HL-60 (cell line): ENCODE measurements around the gene C16orf82.

Experiments
- DNase-seq, 2 experiments: peaks; one replicate each; pipeline ENCODE4 v3.0.0-alpha.2; 2010 to 2020; ENCODE audit warnings: low read depth in 1 of 2, low spot score in 1 of 2
- H3K27ac ChIP-seq: fragments of 250-450 bp; sonication (Bioruptor Pico); replicated peaks from 2 replicates; pipeline ENCODE4 v1.5.1; 2020; ENCODE audit warnings: mild to moderate bottlenecking, moderate library complexity
- H3K27me3 ChIP-seq: fragments of 250-450 bp; sonication (Bioruptor Pico); 2 replicates; pipeline ENCODE4 v1.5.1; 2021; ENCODE audit warnings: mild to moderate bottlenecking, moderate library complexity; ENCODE audit not compliant: insufficient read depth, poor library complexity, severe bottlenecking
- H3K4me3 ChIP-seq: replicated peaks from 2 replicates; pipeline ENCODE4 v1.5.1; 2011; ENCODE audit warnings: mild to moderate bottlenecking, control low read depth, low read length; ENCODE audit not compliant: insufficient read depth
- GABPA ChIP-seq: IDR thresholded peaks from 2 replicates; pipeline ENCODE4 v1.6.1; 2012; ENCODE audit warnings: low read depth
- POLR2AphosphoS5 ChIP-seq: IDR thresholded peaks from 2 replicates; pipeline ENCODE4 v1.6.1; 2012; ENCODE audit warnings: low read depth
- SPI1 ChIP-seq: IDR thresholded peaks from 2 replicates; pipeline ENCODE4 v1.6.1; 2012; ENCODE audit warnings: low read depth, mild to moderate bottlenecking, borderline replicate concordance
- TF ChIP-seq, protein P1 (sequence below): IDR thresholded peaks from 2 replicates; pipeline ENCODE4 v1.6.1; 2012; ENCODE audit warnings: low read depth; ENCODE audit not compliant: insufficient replicate concordance
- TF ChIP-seq, protein P2 (sequence below): IDR thresholded peaks from one replicate; pipeline ENCODE4 v1.5.1; 2011; ENCODE audit warnings: low read length, control low read depth, inconsistent platforms; ENCODE audit not compliant: insufficient read depth

The C16orf82 gene

DNA sequence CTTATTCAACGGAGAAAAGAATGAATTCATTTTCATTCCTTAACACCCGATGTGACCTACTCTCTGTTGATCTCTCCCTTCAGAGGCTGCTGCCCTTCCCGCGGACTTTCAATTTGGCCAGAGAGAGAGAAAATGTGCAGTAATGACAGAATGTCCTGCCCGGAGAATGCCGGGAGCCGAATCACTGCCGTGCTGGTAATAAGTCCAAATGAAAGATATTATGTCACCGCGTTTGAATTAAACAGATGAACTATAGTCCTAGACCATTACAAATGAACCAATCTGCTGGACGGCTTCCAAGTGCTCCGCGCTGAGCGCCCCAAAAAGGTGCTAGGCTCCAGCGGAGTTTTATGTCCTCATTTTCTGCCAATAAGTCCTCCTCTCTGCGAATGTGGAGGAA, 14.7 kb upstream of the C16orf82 start:
- H3K27ac ChIP-seq, result no peak overlapping the region
- TF ChIP-seq SPI1 (no peak), GABPA (no peak)
- TF ChIP-seq, protein P1, sequence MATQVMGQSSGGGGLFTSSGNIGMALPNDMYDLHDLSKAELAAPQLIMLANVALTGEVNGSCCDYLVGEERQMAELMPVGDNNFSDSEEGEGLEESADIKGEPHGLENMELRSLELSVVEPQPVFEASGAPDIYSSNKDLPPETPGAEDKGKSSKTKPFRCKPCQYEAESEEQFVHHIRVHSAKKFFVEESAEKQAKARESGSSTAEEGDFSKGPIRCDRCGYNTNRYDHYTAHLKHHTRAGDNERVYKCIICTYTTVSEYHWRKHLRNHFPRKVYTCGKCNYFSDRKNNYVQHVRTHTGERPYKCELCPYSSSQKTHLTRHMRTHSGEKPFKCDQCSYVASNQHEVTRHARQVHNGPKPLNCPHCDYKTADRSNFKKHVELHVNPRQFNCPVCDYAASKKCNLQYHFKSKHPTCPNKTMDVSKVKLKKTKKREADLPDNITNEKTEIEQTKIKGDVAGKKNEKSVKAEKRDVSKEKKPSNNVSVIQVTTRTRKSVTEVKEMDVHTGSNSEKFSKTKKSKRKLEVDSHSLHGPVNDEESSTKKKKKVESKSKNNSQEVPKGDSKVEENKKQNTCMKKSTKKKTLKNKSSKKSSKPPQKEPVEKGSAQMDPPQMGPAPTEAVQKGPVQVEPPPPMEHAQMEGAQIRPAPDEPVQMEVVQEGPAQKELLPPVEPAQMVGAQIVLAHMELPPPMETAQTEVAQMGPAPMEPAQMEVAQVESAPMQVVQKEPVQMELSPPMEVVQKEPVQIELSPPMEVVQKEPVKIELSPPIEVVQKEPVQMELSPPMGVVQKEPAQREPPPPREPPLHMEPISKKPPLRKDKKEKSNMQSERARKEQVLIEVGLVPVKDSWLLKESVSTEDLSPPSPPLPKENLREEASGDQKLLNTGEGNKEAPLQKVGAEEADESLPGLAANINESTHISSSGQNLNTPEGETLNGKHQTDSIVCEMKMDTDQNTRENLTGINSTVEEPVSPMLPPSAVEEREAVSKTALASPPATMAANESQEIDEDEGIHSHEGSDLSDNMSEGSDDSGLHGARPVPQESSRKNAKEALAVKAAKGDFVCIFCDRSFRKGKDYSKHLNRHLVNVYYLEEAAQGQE, result no peak
- TF ChIP-seq, protein P2, sequence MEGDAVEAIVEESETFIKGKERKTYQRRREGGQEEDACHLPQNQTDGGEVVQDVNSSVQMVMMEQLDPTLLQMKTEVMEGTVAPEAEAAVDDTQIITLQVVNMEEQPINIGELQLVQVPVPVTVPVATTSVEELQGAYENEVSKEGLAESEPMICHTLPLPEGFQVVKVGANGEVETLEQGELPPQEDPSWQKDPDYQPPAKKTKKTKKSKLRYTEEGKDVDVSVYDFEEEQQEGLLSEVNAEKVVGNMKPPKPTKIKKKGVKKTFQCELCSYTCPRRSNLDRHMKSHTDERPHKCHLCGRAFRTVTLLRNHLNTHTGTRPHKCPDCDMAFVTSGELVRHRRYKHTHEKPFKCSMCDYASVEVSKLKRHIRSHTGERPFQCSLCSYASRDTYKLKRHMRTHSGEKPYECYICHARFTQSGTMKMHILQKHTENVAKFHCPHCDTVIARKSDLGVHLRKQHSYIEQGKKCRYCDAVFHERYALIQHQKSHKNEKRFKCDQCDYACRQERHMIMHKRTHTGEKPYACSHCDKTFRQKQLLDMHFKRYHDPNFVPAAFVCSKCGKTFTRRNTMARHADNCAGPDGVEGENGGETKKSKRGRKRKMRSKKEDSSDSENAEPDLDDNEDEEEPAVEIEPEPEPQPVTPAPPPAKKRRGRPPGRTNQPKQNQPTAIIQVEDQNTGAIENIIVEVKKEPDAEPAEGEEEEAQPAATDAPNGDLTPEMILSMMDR, result no peak
- H3K27me3 ChIP-seq, result peaks cover 2% of the 10 kb centered on the region
- no peak overlapping the region for H3K4me3 ChIP-seq
- no peak for DNase-seq

DNA sequence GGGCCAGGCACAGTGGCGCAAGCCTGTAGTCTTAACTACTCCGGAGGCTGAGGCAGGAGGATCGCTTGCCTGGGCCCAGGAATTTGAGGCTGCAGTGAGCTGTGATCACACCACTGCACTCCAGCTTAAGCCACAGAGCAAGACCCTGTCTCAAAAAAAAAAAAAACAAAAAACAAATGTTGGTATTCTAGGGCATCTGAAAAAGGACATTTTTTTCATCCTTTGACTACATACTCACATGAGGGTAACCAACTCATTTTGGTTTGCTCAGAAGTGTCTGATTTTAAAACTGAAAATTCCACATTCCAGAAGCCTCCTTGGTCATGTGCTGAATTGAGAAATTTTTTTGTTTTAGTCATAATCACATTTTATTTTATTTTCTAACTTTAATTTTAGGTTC, 12.7 kb upstream of the C16orf82 start:
- Histone ChIP-seq H3K27ac (no peak overlapping the region), H3K27me3 (peaks cover 2% of the 10 kb centered on the region), H3K4me3 (no peak overlapping the region)
- no peak for DNase-seq
- TF ChIP-seq, protein P1, result no peak
- no peak for TF ChIP-seq SPI1

DNA sequence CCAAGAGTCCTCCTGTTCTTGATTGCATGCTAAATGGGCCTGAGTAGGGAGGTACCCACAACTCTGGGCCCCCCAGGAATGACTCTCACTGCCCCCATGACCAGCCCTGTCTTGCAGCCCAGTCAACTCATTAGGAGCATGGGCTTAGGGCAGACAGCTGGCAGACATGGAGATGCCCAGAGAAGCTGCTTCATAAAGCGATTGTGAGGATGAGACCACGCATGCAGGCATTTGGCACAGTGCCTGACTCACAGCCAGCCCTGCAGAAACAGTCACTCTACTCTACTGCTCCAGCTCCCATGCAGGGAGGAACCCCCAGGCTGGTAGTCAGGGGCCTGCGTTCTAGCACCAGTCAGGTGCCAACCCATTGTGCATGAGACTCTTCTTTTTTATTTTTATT, 8.4 kb upstream of the C16orf82 start:
- no peak overlapping the region for H3K27ac ChIP-seq
- H3K27me3 ChIP-seq, result no peaks in the 10 kb centered on the region
- TF ChIP-seq POLR2AphosphoS5, result no peak
- TF ChIP-seq, protein P1, result no peak
- no peak for TF ChIP-seq SPI1
- no peak for TF ChIP-seq GABPA
- TF ChIP-seq, protein P2, result no peak
- no peak for DNase-seq
- H3K4me3 ChIP-seq, result no peak overlapping the region

DNA sequence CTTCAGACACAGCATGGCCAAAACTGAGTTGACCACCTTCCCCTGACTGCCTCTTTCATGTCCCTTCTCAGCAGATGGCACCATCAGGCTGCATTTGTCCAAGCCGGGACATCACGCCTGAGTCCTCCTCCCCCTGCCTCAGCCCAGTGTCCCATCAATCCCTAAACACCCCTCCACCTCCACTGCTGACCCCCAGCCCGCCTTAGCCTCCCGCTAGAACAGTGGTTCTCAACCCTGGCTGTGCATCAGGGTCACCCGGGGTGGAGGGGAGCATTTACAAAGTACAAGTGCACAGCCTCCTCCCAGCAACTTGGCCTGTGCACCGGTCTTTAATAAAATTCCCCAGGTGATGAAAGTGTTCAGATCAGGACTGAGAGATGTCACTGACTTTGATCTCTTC, 4.0 kb downstream of the C16orf82 start:
- H3K27me3 ChIP-seq, result no peaks in the 10 kb centered on the region
- no peak for DNase-seq
- H3K4me3 ChIP-seq, result no peak overlapping the region
- H3K27ac ChIP-seq, result no peak overlapping the region
- TF ChIP-seq, protein P1, result no peak
- no peak for TF ChIP-seq SPI1
- no peak for TF ChIP-seq POLR2AphosphoS5
- TF ChIP-seq, protein P2, result no peak
- no peak for TF ChIP-seq GABPA
